ENCODE data around the gene GH2.

The GH2 gene

GRCh38 chr17:63838631-63839171, 43.0 kb downstream of the GH2 start:
- no peak for DNase-seq

GRCh38 chr17:63837962-63838600, 43.7 kb downstream of the GH2 start:
- DNase-seq, result no peak

DNA sequence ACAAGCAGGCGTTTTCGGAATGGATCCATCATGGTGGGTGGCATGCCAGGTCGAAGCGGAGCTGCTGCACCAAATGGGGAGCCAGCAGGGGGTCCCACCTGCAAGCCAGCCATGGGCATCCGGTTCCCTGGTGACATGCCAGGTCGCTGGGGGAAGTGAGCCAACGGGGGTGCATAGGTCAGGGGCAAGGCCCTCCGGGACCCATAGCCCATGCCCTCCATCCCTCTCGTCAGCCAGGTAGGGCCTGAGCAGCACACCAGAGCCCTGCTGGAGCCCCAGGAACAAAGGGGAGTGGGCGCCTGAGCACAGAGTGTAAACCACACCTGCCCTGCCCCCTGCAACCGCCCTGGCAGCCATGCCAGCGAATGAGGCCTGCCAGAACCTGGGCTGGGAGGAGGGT, 44.3 kb downstream of the GH2 start:
- DNase-seq, result no peak

DNA sequence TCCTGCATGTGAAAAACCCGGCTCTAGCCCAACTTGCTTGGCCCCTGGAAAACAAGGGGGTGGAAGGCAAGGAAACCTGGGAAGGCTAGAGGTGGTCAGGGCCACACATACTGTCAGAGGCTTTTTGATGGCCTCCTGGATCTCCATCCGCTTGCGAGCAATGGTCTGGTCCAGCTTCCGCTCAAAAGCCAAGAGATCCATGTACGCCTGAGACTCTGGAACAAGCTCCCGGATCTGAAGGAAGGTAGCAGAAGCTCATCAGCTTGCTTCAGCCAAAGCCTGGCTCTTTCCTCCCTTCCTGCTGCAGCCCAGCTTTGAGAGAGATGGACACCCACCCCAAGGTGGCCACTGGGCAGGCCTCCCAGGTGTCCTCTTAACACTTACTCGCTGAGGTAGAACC, 44.9 kb downstream of the GH2 start:
- DNase-seq, result no peak

DNA sequence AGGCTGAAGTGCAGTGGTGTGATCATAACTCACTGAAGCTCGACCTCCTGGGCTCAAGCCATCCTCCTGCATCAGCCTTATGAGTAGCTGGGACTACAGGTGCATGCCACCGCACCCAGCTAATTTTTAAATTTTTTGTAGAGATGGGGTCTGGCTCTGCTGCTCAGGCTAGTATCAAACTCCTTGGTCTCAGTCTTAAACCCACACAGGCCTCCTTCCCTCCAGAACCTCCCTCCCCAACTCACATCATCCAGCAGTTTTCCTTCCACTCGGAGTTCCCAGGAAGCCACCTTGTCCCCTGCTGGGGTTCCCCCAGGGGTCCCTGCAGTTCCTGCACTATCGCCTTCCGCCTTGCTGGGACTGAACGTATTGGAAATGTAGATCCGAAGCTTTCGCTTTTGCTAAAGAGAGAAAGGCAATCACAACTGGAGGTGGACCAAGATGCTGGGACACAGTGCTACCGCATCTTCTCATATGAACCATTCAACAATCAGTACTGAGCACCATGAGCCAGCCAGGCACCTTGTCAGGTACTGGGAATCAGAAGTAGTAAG, 46.5 kb downstream of the GH2 start:
- DNase-seq, result no peak

- DNase-seq, result peak; percentile 63
Observed at GRCh38 chr17:63834431-63835166, 47.1 kb downstream of the GH2 start.

DNA sequence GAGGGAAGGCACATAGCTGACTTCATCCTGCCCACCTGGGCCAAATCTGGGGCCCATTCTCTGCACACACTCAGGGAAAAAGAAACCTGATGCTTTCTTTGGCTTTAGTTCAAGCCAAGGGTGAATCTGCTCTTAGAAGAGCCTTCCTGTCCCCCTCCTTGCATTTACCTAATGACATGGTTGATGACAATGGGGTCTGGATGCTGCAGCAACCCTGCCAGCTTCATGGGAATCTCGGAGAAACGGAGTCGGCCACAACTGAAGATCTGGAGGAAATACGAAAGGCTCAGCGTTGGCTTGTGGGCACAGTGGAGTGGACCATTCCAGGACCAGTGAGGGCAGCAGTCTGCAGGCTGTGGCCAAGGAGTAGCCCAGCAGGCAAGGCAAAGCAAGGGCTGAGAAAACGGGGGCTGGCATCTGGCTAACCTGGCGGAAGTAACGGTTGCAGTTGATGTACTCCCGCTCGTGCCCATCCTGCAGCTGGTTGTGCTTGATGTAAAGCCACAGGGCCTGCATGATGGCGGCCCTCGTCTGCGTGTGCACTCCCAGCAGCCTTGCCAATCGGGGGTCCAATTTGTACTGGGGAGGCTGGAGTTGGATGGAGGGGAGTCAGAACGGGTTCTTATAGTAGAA, 47.9 kb downstream of the GH2 start:
- no peak for DNase-seq

- no peak for DNase-seq
Observed at GRCh38 chr17:63833026-63833740, 48.6 kb downstream of the GH2 start.

- DNase-seq, result no peak
Observed at GRCh38 chr17:63832455-63832854, 49.3 kb downstream of the GH2 start.

DNA sequence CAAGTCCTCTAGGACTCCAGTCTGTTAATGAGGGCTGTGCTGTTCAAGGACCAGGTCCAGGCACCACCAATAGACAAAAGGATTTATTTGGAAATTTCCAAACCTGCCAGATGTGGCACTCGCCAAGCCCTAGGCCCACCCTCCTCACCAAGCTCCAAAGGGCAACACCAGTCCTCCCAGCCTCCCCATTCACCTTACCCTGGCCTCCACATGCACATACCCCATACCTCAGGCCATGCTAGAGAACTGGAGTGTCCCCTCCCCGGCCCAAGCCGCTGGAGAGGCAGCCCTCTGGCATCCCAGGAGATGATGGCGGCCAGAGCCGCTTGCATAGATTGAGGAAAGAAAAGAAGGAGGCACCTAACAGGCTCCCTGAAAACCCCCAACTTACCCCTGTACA, 49.7 kb downstream of the GH2 start:
- no peak for DNase-seq

- DNase-seq, result no peak
Observed at GRCh38 chr17:63831505-63831904, 50.2 kb downstream of the GH2 start.

DNA sequence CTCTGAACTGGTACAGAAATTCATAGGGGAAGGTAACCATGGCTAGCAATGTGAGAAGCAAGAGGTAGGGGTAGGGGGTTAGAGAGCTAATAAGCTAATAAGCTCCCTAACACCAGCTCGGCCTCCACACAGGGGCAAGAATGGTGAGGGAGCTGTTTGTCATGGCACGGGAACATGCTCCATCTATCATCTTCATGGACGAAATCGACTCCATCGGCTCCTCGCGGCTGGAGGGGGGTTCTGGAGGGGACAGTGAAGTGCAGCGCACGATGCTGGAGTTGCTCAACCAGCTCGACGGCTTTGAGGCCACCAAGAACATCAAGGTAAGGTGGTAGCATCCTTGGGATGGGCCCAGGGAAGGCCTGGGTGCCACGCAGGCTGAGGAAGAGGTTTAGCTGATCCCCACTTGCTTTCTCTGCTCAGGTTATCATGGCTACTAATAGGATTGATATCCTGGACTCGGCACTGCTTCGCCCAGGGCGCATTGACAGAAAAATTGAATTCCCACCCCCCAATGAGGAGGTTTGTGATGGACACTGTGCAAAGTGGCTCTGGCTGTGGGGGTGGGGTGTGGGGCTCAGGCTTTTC, 50.7 kb downstream of the GH2 start:
- DNase-seq, result no peak

DNA sequence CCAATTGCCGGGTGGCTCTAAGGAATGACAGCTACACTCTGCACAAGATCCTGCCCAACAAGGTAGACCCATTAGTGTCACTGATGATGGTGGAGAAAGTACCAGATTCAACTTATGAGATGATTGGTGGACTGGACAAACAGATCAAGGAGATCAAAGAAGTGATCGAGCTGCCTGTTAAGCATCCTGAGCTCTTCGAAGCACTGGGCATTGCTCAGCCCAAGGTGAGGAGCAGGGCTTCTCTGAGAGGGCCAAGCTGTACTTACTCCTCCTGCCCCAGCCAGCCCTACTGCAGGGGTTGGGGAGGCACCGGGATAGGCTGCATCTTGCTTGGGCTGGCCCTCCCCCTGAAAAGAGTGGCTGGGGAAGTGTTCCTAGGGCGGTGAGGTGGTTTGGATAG, 51.5 kb downstream of the GH2 start:
- no peak for DNase-seq

Measured in T1000 (cell line).